Neutrophil (primary cell): ENCODE data around the gene TSHZ2.

ENCODE experiments used
- H3K27ac ChIP-seq: fragments of 200-600 bp; sonication (generic); 2 replicates; pipeline ENCODE4 v1.5.1; 2016; ENCODE audit warnings: mild to moderate bottlenecking, moderate library complexity
- H3K27me3 ChIP-seq: fragments of 200-600 bp; sonication (generic); 2 replicates; pipeline ENCODE4 v1.6.0; 2016; ENCODE audit warnings: mild to moderate bottlenecking
- H3K36me3 ChIP-seq: fragments of 200-600 bp; sonication (generic); 2 replicates; pipeline ENCODE4 v1.5.1; 2017
- H3K4me1 ChIP-seq, 2 experiments: fragments of 200-600 bp in 1 of 2; sonication (generic) in 1 of 2; 1 replicate in 1 of 2; 2 replicates in 1 of 2; pipeline versions ENCODE4 v1.5.1 to v1.6.1; 2013 to 2016; ENCODE audit warnings: low read depth in 1 of 2, low read length in 1 of 2, mild to moderate bottlenecking in 1 of 2, moderate library complexity in 1 of 2; ENCODE audit not compliant: control insufficient read depth in 1 of 2, insufficient read depth in 1 of 2
- H3K4me3 ChIP-seq, 2 experiments: fragments of 200-600 bp in 1 of 2; sonication (generic) in 1 of 2; 1 replicate in 1 of 2; 2 replicates in 1 of 2; pipeline ENCODE4 v1.5.1; 2013 to 2016; ENCODE audit warnings: low read depth in 1 of 2, low read length in 1 of 2, mild to moderate bottlenecking in 1 of 2, moderate library complexity in 1 of 2
- H3K9me3 ChIP-seq: fragments of 200-600 bp; sonication (generic); 2 replicates; pipeline ENCODE4 v1.5.1; 2016
- CTCF ChIP-seq: fragments of 200-600 bp; sonication (generic); IDR thresholded peaks from 2 replicates; pipeline ENCODE4 v1.5.1; 2016; ENCODE audit warnings: antibody characterized with exemption

The TSHZ2 gene

GRCh38 chr20:53220482-53221307 lies 248.5 kb downstream of the TSHZ2 start:
- H3K4me1 ChIP-seq: peaks cover 0 to 4% of the 10 kb centered on the region in 2 experiments
- H3K9me3 ChIP-seq: no peaks in the 10 kb centered on the region
- H3K27ac ChIP-seq: no peak overlapping the region
- peaks cover 25% of the 10 kb centered on the region for H3K27me3 ChIP-seq
- H3K36me3 ChIP-seq: no peaks in the 10 kb centered on the region
- no peak for TF ChIP-seq CTCF
- H3K4me3 ChIP-seq: no peak overlapping the region

- Histone ChIP-seq H3K4me3 (no peak overlapping the region), H3K4me1 (peaks cover 0 to 3% of the 10 kb centered on the region in 2 experiments), H3K9me3 (no peaks in the 10 kb centered on the region), H3K36me3 (no peaks in the 10 kb centered on the region), H3K27ac (no peak overlapping the region), H3K27me3 (peaks cover 18% of the 10 kb centered on the region)
- no peak for TF ChIP-seq CTCF
Observed at GRCh38 chr20:53221731-53222130, 249.6 kb downstream of the TSHZ2 start.

- no peak for TF ChIP-seq CTCF
Observed at GRCh38 chr20:53222416-53222815, 250.3 kb downstream of the TSHZ2 start.

GRCh38 chr20:53222932-53223331 lies 250.8 kb downstream of the TSHZ2 start:
- Histone ChIP-seq H3K9me3 (no peaks in the 10 kb centered on the region), H3K4me1 (peaks cover 0 to 5% of the 10 kb centered on the region in 2 experiments), H3K27me3 (peaks cover 15% of the 10 kb centered on the region), H3K4me3 (no peak overlapping the region), H3K36me3 (no peaks in the 10 kb centered on the region), H3K27ac (no peak overlapping the region)
- TF ChIP-seq CTCF: no peak

More at GRCh38 chr20:53222416-53222815, 250.3 kb downstream of the TSHZ2 start:
- no peak overlapping the region for H3K27ac ChIP-seq
- H3K4me3 ChIP-seq: no peak overlapping the region
- H3K4me1 ChIP-seq: peaks cover 0 to 1% of the 10 kb centered on the region in 2 experiments
- peaks cover 15% of the 10 kb centered on the region for H3K27me3 ChIP-seq
- H3K9me3 ChIP-seq: no peaks in the 10 kb centered on the region
- no peaks in the 10 kb centered on the region for H3K36me3 ChIP-seq

- Histone ChIP-seq H3K27me3 (peaks cover 15% of the 10 kb centered on the region), H3K27ac (no peak overlapping the region), H3K36me3 (no peaks in the 10 kb centered on the region), H3K4me1 (peaks cover 0 to 5% of the 10 kb centered on the region in 2 experiments), H3K9me3 (no peaks in the 10 kb centered on the region), H3K4me3 (no peak overlapping the region)
- TF ChIP-seq CTCF: no peak
Observed at GRCh38 chr20:53223626-53224172, 251.5 kb downstream of the TSHZ2 start.
